Astrocyte (in vitro differentiated cells and primary cell): Measurements from ENCODE around the gene PKD2. TPM values are rescaled to one million over a fixed set of nuclear protein-coding genes. Genes with fewer than 3 reads are reported as not detected.

Source experiments
- DNase-seq: peaks from one replicate; pipeline ENCODE4 v3.0.0-alpha.2; 2010; ENCODE audit warnings: low read depth
- FAIRE-seq: peaks from 2 replicates; lab custom pipeline; 2011; peaks lifted over from hg19 to GRCh38; lab: Jason Lieb, UNC
- H2AFZ ChIP-seq: 2 replicates; pipeline ENCODE4 v1.6.0; 2012; ENCODE audit warnings: low read depth, low read length, inconsistent platforms
- H3K27ac ChIP-seq: 2 replicates; pipeline ENCODE4 v1.5.1; 2011; ENCODE audit warnings: low read depth, low read length, inconsistent platforms
- H3K27me3 ChIP-seq: 2 replicates; pipeline ENCODE4 v1.6.0; 2011; ENCODE audit warnings: low read length, inconsistent platforms; ENCODE audit not compliant: insufficient read depth
- H3K36me3 ChIP-seq: 2 replicates; pipeline ENCODE4 v1.5.1; 2011; ENCODE audit warnings: low read length, inconsistent platforms; ENCODE audit not compliant: insufficient read depth
- H3K4me1 ChIP-seq: 2 replicates; pipeline ENCODE4 v1.5.1; 2011; ENCODE audit warnings: low read length, inconsistent platforms; ENCODE audit not compliant: insufficient read depth
- H3K4me2 ChIP-seq: 2 replicates; pipeline ENCODE4 v1.6.0; 2012; ENCODE audit warnings: low read length, inconsistent platforms
- H3K4me3 ChIP-seq: 2 replicates; pipeline ENCODE4 v1.5.1; 2011; ENCODE audit warnings: low read depth, mild to moderate bottlenecking, low read length, inconsistent platforms; ENCODE audit not compliant: insufficient read depth
- H3K79me2 ChIP-seq: 2 replicates; pipeline ENCODE4 v1.6.0; 2012; ENCODE audit warnings: mild to moderate bottlenecking, low read length, inconsistent platforms; ENCODE audit not compliant: insufficient read depth
- H3K9ac ChIP-seq: 2 replicates; pipeline ENCODE4 v1.6.0; 2012; ENCODE audit warnings: mild to moderate bottlenecking, low read length, inconsistent platforms
- H3K9me3 ChIP-seq: 2 replicates; pipeline ENCODE4 v1.5.1; 2012; ENCODE audit warnings: low read depth, mild to moderate bottlenecking, low read length, inconsistent platforms; ENCODE audit not compliant: insufficient read depth
- H4K20me1 ChIP-seq: 2 replicates; pipeline ENCODE4 v1.6.0; 2012; ENCODE audit warnings: low read length, inconsistent platforms; ENCODE audit not compliant: insufficient read depth
- H3K27ac Mint-ChIP-seq: one replicate; pipeline ENCODE4 v1.8.0; 2021; ENCODE audit warnings: mild to moderate bottlenecking, mixed read lengths; ENCODE audit not compliant: unreplicated experiment
- H3K27me3 Mint-ChIP-seq: one replicate; pipeline ENCODE4 v1.8.0; 2021; ENCODE audit warnings: low read depth, mixed read lengths; ENCODE audit not compliant: unreplicated experiment
- H3K36me3 Mint-ChIP-seq: one replicate; pipeline ENCODE4 v1.8.0; 2021; ENCODE audit warnings: low read depth, mixed read lengths; ENCODE audit not compliant: unreplicated experiment
- H3K4me1 Mint-ChIP-seq: one replicate; pipeline ENCODE4 v1.8.0; 2021; ENCODE audit warnings: low read depth, mixed read lengths; ENCODE audit not compliant: unreplicated experiment
- H3K4me3 Mint-ChIP-seq: one replicate; pipeline ENCODE4 v1.8.0; 2021; ENCODE audit warnings: mild to moderate bottlenecking, moderate library complexity, mixed read lengths; ENCODE audit not compliant: unreplicated experiment
- H3K9me3 Mint-ChIP-seq: one replicate; pipeline ENCODE4 v1.8.0; 2021; ENCODE audit warnings: mild to moderate bottlenecking, mixed read lengths; ENCODE audit not compliant: unreplicated experiment
- CTCF ChIP-seq: IDR thresholded peaks from 2 replicates; pipeline ENCODE4 v1.5.1; 2011; ENCODE audit warnings: low read depth, mild to moderate bottlenecking, inconsistent platforms, low read length, moderate library complexity; ENCODE audit not compliant: insufficient read depth
- EZH2 ChIP-seq: IDR thresholded peaks from 2 replicates; pipeline ENCODE4 v1.6.1; 2012; ENCODE audit warnings: mild to moderate bottlenecking, low read length, inconsistent platforms; ENCODE audit not compliant: insufficient read depth
- total RNA-seq: library from RNA; stranded (reverse); gene quantifications from 2 replicates; pipeline ENCODE4 v1.2.1, GENCODE V29; 2021

The PKD2 gene
- total RNA-seq, 1 donor from 2014 or later, result 19.7 TPM

- Mint-ChIP-seq H3K36me3 (peaks cover 4% of the 10 kb centered on the region), H3K27ac (no peak overlapping the region), H3K4me1 (peaks cover 11% of the 10 kb centered on the region), H3K4me3 (no peak overlapping the region), H3K27me3 (no peaks in the 10 kb centered on the region), H3K9me3 (peaks cover 4% of the 10 kb centered on the region)
- no peaks in the 10 kb centered on the region for H3K79me2 ChIP-seq
- no peak overlapping the region for H3K27ac ChIP-seq
- no peak overlapping the region for H3K4me2 ChIP-seq
- FAIRE-seq, result no peak
- no peaks in the 10 kb centered on the region for H3K9me3 ChIP-seq
- H2AFZ ChIP-seq, result no peak overlapping the region
- peaks cover 11% of the 10 kb centered on the region for H3K4me1 ChIP-seq
- H3K36me3 ChIP-seq, result no peaks in the 10 kb centered on the region
- H4K20me1 ChIP-seq, result no peaks in the 10 kb centered on the region
- H3K27me3 ChIP-seq, result no peaks in the 10 kb centered on the region
- no peak for TF ChIP-seq CTCF
- TF ChIP-seq EZH2, result no peak
- H3K4me3 ChIP-seq, result no peak overlapping the region
- no peak for DNase-seq
- H3K9ac ChIP-seq, result no peak overlapping the region
These were observed 27.6 kb upstream of the PKD2 start for GRCh38 chr4:87979810-87980209.

- peaks cover 4% of the 10 kb centered on the region for H3K9me3 Mint-ChIP-seq
- no peak overlapping the region for H3K9ac ChIP-seq
- no peak for FAIRE-seq
These were observed 25.9 kb upstream of the PKD2 start for GRCh38 chr4:87981486-87981885.

More at GRCh38 chr4:87981486-87981885, 25.9 kb upstream of the PKD2 start:
- no peak overlapping the region for H3K4me2 ChIP-seq
- no peak overlapping the region for H2AFZ ChIP-seq
- H3K27me3 Mint-ChIP-seq, result no peaks in the 10 kb centered on the region
- H3K4me3 ChIP-seq, result no peak overlapping the region
- no peak for DNase-seq
- no peaks in the 10 kb centered on the region for H3K27me3 ChIP-seq
- H4K20me1 ChIP-seq, result no peaks in the 10 kb centered on the region
- H3K4me3 Mint-ChIP-seq, result no peak overlapping the region
- TF ChIP-seq CTCF, result no peak
- H3K27ac Mint-ChIP-seq, result no peak overlapping the region
- H3K36me3 Mint-ChIP-seq, result peaks cover 4% of the 10 kb centered on the region
- H3K79me2 ChIP-seq, result no peaks in the 10 kb centered on the region
- H3K27ac ChIP-seq, result no peak overlapping the region
- H3K9me3 ChIP-seq, result no peaks in the 10 kb centered on the region
- H3K4me1 ChIP-seq, result no peaks in the 10 kb centered on the region
- peaks cover 5% of the 10 kb centered on the region for H3K4me1 Mint-ChIP-seq
- H3K36me3 ChIP-seq, result no peaks in the 10 kb centered on the region
